Duodenal mucosa (tissue), 2 donors: ENCODE data around the gene SLC7A4.
"Not testable (repeated sequence)": the region's sequence is repeated elsewhere in the genome, so short reads cannot be mapped to it uniquely, and the experiment has no call there.

Experiments used
- H3K27ac ChIP-seq: one replicate; pipeline ENCODE4 v1.7.0; 2013; ENCODE audit warnings: low read depth, low read length
- H3K27me3 ChIP-seq, 2 donors: one replicate each; pipeline ENCODE4 v1.7.0; 2013; ENCODE audit warnings: low read length in 2 of 2, control low read depth in 1 of 2; ENCODE audit not compliant: insufficient read depth in 2 of 2, control insufficient read depth in 1 of 2
- H3K36me3 ChIP-seq, 2 donors: one replicate each; pipeline ENCODE4 v1.7.0; 2013; ENCODE audit warnings: low read length in 2 of 2, control low read depth in 1 of 2; ENCODE audit not compliant: insufficient read depth in 2 of 2, control insufficient read depth in 1 of 2
- H3K4me1 ChIP-seq, 2 donors: one replicate each; pipeline ENCODE4 v1.7.0; 2013; ENCODE audit warnings: low read length in 2 of 2, control low read depth in 1 of 2; ENCODE audit not compliant: insufficient read depth in 2 of 2, control insufficient read depth in 1 of 2
- H3K4me3 ChIP-seq, 2 donors: one replicate each; pipeline ENCODE4 v1.7.0; 2013; ENCODE audit warnings: low read length in 2 of 2, low read depth in 1 of 2
- H3K9ac ChIP-seq, 2 donors: one replicate each; pipeline ENCODE4 v1.7.0; 2013; ENCODE audit warnings: low read length in 2 of 2, low read depth in 1 of 2
- H3K9me3 ChIP-seq, 2 donors: one replicate each; pipeline ENCODE4 v1.7.0; 2013; ENCODE audit warnings: low read length in 2 of 2, control low read depth in 1 of 2; ENCODE audit not compliant: control insufficient read depth in 1 of 2

Gene SLC7A4

GRCh38 chr22:21009208-21009607 lies 23.2 kb downstream of the SLC7A4 start:
- not testable (repeated sequence) for H3K27ac ChIP-seq, H3K4me3 ChIP-seq, H3K9ac ChIP-seq, H3K36me3 ChIP-seq, H3K9me3 ChIP-seq, H3K4me1 ChIP-seq, H3K27me3 ChIP-seq

- Histone ChIP-seq H3K27me3 (no peaks in the 10 kb centered on the region), H3K36me3 (peaks cover 0 to 14% of the 10 kb centered on the region in 2 donors), H3K9me3 (no peaks in the 10 kb centered on the region), H3K4me3 (peak overlapping the region in 1 of 2 donors; percentile 22), H3K27ac (no peak overlapping the region), H3K4me1 (peaks cover 25 to 36% of the 10 kb centered on the region in 2 donors), H3K9ac (no peak overlapping the region)
Observed at GRCh38 chr22:21003782-21004181, 28.6 kb downstream of the SLC7A4 start.

- peak within 1 kb of the TSS; percentile 89 to 93 for H3K4me3 ChIP-seq
- H3K36me3 ChIP-seq, result peaks cover 0 to 32% of the 10 kb centered on the region in 2 donors
- peaks cover 25 to 36% of the 10 kb centered on the region in 2 donors for H3K4me1 ChIP-seq
Observed at GRCh38 chr22:21001601-21002325, 30.6 kb downstream of the SLC7A4 start, which contains the start of gene THAP7. Gene THAP7 (minus strand): TSS chr22:21002118. CDS start chr22:21001911, 207 bp downstream.

GRCh38 chr22:21000987-21001600 lies 31.3 kb downstream of the SLC7A4 start:
- Histone ChIP-seq H3K36me3 (peaks cover 4 to 39% of the 10 kb centered on the region in 2 donors), H3K4me1 (peaks cover 25 to 36% of the 10 kb centered on the region in 2 donors), H3K9ac (peak overlapping the region; percentile 93 to 94), H3K27me3 (no peaks in the 10 kb centered on the region), H3K27ac (peak overlapping the region; percentile 99), H3K4me3 (peak overlapping the region; percentile 89 to 93), H3K9me3 (no peaks in the 10 kb centered on the region)

More at GRCh38 chr22:21001601-21002325, 30.6 kb downstream of the SLC7A4 start, which contains the start of gene THAP7:
- Histone ChIP-seq H3K9ac (peak within 1 kb of the TSS; percentile 93 to 94), H3K9me3 (no peaks in the 10 kb centered on the region), H3K27me3 (no peaks in the 10 kb centered on the region), H3K27ac (peak within 1 kb of the TSS; percentile 99)

- H3K4me1 ChIP-seq, result peaks cover 25 to 36% of the 10 kb centered on the region in 2 donors
- H3K4me3 ChIP-seq, result peak overlapping the region; percentile 89 to 93
- H3K27me3 ChIP-seq, result no peaks in the 10 kb centered on the region
- H3K36me3 ChIP-seq, result peaks cover 5 to 42% of the 10 kb centered on the region in 2 donors
- no peak overlapping the region for H3K27ac ChIP-seq
- H3K9ac ChIP-seq, result peak overlapping the region; percentile 93 to 94
- no peaks in the 10 kb centered on the region for H3K9me3 ChIP-seq
Observed at GRCh38 chr22:21000207-21000986, 32.0 kb downstream of the SLC7A4 start.

GRCh38 chr22:20999350-21000206 lies 32.8 kb downstream of the SLC7A4 start:
- H3K27ac ChIP-seq, result no peak overlapping the region
- H3K9me3 ChIP-seq, result no peaks in the 10 kb centered on the region
- peaks cover 5 to 47% of the 10 kb centered on the region in 2 donors for H3K36me3 ChIP-seq
- peaks cover 25 to 36% of the 10 kb centered on the region in 2 donors for H3K4me1 ChIP-seq
- H3K27me3 ChIP-seq, result no peaks in the 10 kb centered on the region
- no peak overlapping the region for H3K4me3 ChIP-seq
- H3K9ac ChIP-seq, result no peak overlapping the region

- Histone ChIP-seq H3K9ac (no peak overlapping the region), H3K36me3 (peaks cover 5 to 53% of the 10 kb centered on the region in 2 donors), H3K4me1 (peaks cover 22 to 32% of the 10 kb centered on the region in 2 donors), H3K4me3 (no peak overlapping the region), H3K9me3 (no peaks in the 10 kb centered on the region), H3K27me3 (no peaks in the 10 kb centered on the region), H3K27ac (no peak overlapping the region)
Observed at GRCh38 chr22:20998411-20999336, 33.7 kb downstream of the SLC7A4 start.

GRCh38 chr22:20997536-20998257 lies 34.7 kb downstream of the SLC7A4 start:
- Histone ChIP-seq H3K4me1 (peaks cover 12 to 23% of the 10 kb centered on the region in 2 donors), H3K27ac (no peak overlapping the region), H3K9ac (no peak overlapping the region), H3K4me3 (no peak overlapping the region), H3K36me3 (peaks cover 8 to 63% of the 10 kb centered on the region in 2 donors), H3K9me3 (no peaks in the 10 kb centered on the region), H3K27me3 (no peaks in the 10 kb centered on the region)
